ENCODE results near the gene SPEN.

DNA sequence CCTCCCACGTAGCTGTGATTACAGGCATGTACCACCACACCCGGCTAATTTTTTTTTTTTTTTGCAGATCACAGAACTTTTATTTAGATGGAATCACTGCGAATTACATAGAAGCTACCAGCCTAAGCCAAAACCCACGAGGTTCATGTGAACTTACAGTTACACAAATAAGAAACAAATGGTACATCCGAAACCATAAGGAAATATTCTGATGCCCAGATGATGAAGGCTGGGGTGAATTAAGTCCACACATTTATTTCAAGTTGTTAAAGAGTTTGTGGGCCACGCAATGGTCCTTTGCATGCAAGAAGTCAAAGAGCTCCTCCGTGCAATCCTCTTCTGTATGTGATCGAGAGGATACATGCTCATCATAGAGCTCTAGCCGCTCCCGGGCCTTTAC, 40.4 kb upstream of the SPEN start:
- TF ChIP-seq FOXM1 (IDR thresholded peaks at IDR 0.05; ENCODE audit: borderline replicate concordance, low read depth) (no peak), RAD21 (IDR thresholded peaks at IDR 0.05; ENCODE audit: low read depth) (no peak), CREB1 (IDR thresholded peaks at IDR 0.05; ENCODE audit: low read depth) (no peak), EGR1 (IDR thresholded peaks at IDR 0.05) (no peak), CEBPB (IDR thresholded peaks at IDR 0.05) (no peak), EP300 (IDR thresholded peaks at IDR 0.05; ENCODE audit: borderline replicate concordance) (no peak), ZBTB7A (IDR thresholded peaks at IDR 0.05; ENCODE audit: low read depth) (no peak), NFIC (IDR thresholded peaks at IDR 0.05) (no peak)
- TF ChIP-seq, protein P1, sequence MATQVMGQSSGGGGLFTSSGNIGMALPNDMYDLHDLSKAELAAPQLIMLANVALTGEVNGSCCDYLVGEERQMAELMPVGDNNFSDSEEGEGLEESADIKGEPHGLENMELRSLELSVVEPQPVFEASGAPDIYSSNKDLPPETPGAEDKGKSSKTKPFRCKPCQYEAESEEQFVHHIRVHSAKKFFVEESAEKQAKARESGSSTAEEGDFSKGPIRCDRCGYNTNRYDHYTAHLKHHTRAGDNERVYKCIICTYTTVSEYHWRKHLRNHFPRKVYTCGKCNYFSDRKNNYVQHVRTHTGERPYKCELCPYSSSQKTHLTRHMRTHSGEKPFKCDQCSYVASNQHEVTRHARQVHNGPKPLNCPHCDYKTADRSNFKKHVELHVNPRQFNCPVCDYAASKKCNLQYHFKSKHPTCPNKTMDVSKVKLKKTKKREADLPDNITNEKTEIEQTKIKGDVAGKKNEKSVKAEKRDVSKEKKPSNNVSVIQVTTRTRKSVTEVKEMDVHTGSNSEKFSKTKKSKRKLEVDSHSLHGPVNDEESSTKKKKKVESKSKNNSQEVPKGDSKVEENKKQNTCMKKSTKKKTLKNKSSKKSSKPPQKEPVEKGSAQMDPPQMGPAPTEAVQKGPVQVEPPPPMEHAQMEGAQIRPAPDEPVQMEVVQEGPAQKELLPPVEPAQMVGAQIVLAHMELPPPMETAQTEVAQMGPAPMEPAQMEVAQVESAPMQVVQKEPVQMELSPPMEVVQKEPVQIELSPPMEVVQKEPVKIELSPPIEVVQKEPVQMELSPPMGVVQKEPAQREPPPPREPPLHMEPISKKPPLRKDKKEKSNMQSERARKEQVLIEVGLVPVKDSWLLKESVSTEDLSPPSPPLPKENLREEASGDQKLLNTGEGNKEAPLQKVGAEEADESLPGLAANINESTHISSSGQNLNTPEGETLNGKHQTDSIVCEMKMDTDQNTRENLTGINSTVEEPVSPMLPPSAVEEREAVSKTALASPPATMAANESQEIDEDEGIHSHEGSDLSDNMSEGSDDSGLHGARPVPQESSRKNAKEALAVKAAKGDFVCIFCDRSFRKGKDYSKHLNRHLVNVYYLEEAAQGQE (IDR thresholded peaks at IDR 0.05; ENCODE audit: low read depth), result no peak
- TF ChIP-seq, protein P2, sequence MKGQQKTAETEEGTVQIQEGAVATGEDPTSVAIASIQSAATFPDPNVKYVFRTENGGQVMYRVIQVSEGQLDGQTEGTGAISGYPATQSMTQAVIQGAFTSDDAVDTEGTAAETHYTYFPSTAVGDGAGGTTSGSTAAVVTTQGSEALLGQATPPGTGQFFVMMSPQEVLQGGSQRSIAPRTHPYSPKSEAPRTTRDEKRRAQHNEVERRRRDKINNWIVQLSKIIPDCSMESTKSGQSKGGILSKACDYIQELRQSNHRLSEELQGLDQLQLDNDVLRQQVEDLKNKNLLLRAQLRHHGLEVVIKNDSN (IDR thresholded peaks at IDR 0.05), result no peak

Measured in Ishikawa (cell line).